ENCODE measurements around the gene CNTNAP2.

CNTNAP2 gene

DNA sequence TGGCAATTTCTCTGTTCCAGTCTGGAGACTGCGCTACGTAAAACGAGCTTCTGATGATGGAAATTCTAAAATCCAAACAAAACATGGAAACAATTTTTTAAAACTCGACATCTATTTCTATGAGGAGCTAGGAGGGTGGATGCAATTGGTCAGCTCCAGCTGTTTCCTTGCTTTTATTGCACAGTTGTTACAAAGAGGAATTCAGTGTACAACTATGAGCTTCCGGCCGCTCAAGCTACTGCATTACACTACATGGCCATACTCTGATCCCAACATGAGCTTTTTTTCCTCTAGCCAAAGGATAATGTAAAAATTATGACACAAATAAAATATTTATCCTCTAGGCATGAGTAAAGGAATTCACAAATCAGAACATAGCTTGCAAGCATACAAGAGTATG, 2070.9 kb downstream of the CNTNAP2 start:
- TF ChIP-seq, protein P1, sequence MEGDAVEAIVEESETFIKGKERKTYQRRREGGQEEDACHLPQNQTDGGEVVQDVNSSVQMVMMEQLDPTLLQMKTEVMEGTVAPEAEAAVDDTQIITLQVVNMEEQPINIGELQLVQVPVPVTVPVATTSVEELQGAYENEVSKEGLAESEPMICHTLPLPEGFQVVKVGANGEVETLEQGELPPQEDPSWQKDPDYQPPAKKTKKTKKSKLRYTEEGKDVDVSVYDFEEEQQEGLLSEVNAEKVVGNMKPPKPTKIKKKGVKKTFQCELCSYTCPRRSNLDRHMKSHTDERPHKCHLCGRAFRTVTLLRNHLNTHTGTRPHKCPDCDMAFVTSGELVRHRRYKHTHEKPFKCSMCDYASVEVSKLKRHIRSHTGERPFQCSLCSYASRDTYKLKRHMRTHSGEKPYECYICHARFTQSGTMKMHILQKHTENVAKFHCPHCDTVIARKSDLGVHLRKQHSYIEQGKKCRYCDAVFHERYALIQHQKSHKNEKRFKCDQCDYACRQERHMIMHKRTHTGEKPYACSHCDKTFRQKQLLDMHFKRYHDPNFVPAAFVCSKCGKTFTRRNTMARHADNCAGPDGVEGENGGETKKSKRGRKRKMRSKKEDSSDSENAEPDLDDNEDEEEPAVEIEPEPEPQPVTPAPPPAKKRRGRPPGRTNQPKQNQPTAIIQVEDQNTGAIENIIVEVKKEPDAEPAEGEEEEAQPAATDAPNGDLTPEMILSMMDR (IDR thresholded peaks at IDR 0.05; ENCODE audit: control insufficient read depth, extremely low read depth, insufficient read depth), result no peak
- H3K4me3 ChIP-seq (ENCODE audit: low read depth, low read length), result no peak overlapping the region
- DNase-seq (ENCODE audit: low read depth), result no peak

DNA sequence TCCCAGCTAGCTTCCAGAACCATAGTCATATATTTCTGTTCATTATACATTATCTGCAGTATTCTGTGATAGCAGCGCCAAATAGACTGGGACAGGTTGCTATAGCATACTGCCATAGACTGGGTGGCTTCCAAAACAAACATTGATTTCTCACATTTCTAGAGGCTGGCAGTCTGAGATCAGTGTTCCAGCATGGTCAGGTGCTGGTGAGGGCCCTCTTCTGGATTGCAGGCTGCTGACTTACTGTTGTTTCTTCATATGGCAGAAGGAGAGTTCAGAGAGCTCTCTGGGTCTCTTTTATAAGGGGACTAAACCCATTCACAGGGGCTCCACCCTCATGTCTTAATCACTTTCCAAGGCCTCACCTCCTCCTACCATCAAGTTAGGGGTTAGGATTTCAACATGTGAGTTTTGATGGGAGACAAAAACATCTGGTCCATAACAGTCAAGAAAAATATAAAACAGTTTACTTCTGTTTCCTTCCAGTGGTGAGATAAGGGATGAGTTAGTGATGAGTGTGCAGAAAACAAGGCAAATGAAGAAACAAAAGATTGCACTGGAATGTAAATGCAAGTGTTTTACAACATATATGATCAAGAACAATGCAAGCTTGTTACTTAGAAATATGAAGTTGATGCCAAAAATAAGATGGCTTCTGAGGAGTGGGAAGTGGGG, 2074.9 kb downstream of the CNTNAP2 start:
- peak; percentile 83 for DNase-seq (ENCODE audit: low read depth)
- TF ChIP-seq, protein P1 (IDR thresholded peaks at IDR 0.05; ENCODE audit: control insufficient read depth, extremely low read depth, insufficient read depth), result peak; percentile 26
- no peak overlapping the region for H3K4me3 ChIP-seq (ENCODE audit: low read depth, low read length)

DNA sequence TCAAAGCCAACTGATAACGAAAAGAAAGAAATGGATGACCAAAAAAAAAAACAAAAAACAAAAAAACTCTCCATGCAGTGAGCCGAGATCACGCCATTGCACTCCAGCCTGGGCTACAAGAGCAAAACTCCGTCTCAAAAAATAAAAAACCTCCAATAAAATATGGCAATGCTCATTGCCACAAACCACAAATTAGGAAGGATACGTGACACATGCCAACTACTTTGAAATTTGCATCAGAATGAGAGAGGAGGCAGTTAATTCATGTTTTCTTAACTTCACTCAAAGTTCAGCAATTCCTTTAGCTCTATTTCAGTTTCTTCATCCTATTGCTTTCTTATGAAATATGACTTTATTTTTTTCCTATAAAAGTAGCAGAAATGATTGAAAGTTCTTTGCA, 2075.9 kb downstream of the CNTNAP2 start:
- no peak for DNase-seq (ENCODE audit: low read depth)
- no peak overlapping the region for H3K4me3 ChIP-seq (ENCODE audit: low read depth, low read length)
- TF ChIP-seq, protein P1 (IDR thresholded peaks at IDR 0.05; ENCODE audit: control insufficient read depth, extremely low read depth, insufficient read depth), result no peak

DNA sequence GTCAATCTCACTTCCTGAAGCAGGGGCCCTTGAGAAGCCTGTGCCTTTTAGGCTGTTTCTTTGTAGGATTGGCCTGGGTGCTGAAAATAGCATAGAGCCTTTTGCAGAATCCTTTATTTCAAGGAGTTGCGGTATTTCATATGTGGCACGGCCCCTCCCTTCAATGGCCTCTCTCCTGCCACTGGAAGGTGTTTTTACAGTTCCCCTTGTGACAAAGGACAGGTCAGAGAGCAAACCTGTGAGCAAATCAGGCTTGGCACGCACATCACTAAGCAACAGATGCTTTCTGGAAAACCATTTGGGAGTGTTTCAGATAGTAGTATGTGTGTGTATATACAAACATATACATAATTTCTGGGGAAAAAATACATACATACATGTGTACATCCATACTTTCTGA, 2085.4 kb downstream of the CNTNAP2 start:
- no peak overlapping the region for H3K4me3 ChIP-seq (ENCODE audit: low read depth, low read length)
- no peak for DNase-seq (ENCODE audit: low read depth)
- TF ChIP-seq, protein P1 (IDR thresholded peaks at IDR 0.05; ENCODE audit: control insufficient read depth, extremely low read depth, insufficient read depth), result no peak

DNA sequence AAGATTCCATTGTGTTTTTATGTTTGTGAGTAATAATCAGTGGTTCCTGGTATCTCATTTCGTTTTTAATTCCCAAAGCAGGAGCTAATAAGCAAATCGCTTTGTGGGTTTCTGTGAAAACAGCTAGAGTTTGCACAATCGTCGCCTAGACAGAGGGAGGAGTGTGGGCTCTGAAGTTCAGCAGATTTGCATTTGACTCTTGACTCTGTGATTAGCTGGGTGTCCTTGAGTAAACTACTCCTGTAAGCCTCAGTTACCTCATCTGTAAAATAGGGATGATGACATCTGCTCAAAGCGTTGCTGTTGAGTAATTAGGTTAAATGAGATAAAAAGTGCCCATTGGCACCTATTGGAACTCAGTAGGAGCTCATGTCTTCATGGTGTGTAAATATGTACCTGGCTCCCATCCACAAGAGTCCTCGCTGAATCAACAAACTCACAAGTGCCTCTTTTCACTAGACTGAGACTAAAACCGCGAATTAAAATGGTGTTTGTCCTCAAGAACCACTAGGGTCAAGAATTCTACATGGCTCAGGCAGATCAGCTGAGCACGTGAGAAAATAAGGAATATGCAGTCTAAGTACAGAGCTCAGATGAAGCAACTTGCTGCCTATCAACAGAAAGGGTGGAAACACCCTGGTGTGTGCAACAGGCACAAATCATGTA, 2088.2 kb downstream of the CNTNAP2 start:
- H3K4me3 ChIP-seq (ENCODE audit: low read depth, low read length), result no peak overlapping the region
- DNase-seq (ENCODE audit: low read depth), result peak; percentile 58
- TF ChIP-seq, protein P1 (IDR thresholded peaks at IDR 0.05; ENCODE audit: control insufficient read depth, extremely low read depth, insufficient read depth), result no peak

DNA sequence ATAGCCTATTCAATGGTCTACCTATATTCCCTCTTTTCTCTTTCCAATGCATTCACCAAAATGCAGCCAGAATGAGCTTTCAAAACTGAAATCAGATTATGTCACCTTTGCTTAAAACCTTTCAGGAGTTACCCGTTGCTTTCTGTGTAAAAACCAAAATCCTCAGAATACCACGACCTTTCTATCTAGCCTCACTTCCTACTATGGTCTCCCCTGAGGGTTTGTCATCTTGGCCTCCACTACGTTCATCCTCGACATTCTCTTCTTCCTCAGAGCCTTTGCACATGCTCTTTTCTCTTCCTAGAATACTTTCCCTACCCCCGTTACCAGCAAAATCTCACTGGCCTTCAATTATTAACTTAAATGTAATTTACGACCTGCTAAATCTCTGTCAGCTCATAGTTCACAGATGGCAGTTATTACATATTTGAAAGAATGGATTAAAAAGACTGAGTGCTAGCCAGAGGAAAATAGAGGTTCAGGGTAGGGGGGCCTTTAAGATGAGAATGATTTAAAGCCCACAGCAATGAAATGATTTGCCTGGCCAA, 2093.1 kb downstream of the CNTNAP2 start:
- TF ChIP-seq, protein P1 (IDR thresholded peaks at IDR 0.05; ENCODE audit: control insufficient read depth, extremely low read depth, insufficient read depth), result no peak
- H3K4me3 ChIP-seq (ENCODE audit: low read depth, low read length), result no peak overlapping the region
- no peak for DNase-seq (ENCODE audit: low read depth)
